Measurements from ENCODE around the gene MATK. TPM values are rescaled to one million over a fixed set of nuclear protein-coding genes. Genes with fewer than 3 reads are reported as not detected.

The MATK gene
- total and polyA plus RNA-seq, 2 donors, result 12.0 to 16.2 TPM

DNA sequence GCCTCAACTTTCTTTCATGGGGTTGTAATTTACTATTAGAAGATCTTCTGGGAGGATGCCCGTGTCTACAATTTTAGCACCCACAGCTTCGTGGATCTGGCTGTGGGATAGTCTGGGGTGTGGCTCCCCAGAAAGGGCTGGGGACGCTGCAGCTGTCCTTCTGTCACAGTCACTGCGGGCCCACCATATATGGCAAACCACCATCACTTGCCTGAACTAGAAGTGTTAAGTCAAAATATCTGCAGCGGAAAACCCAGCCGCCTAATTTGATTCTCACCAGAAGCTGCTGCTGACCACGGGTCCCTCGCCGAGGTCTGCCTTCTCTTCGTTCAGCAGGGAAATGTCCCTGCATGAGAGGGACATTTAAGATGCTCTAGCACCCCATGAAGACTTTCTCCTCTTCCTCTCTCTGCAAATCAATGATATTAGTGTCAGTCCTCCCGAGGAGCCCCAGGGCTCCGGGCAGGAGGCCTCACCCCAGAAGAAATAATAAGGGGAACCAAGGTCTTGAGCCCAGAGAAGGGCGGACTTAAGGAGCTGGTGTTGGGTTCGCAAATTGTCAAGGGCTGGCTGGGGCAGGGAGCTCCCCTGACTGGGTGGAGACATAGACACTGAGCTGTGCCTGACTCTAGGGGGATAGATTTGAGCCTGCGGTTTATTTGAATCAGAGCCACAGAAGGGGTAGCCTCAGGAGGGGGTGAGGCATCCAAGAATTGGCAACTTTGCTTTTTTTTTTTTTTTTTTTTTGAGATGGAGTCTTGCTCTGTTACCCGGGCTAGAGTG is 3.0 kb upstream of the MATK start:
- 70% methylated on average over 16 of the region's 16 CpGs for WGBS
- Histone ChIP-seq H3K36me3 (ENCODE audit: control insufficient read depth in 2 of 2, insufficient read depth in 2 of 2, low read length in 1 of 2) (no peaks in the 10 kb centered on the region), H3K4me1 (ENCODE audit: control insufficient read depth in 2 of 2, insufficient read depth in 2 of 2, low read length in 2 of 2) (peaks cover 0 to 3% of the 10 kb centered on the region in 2 donors), H3K27ac (ENCODE audit: low read depth in 1 of 2, low read length in 1 of 2) (no peak overlapping the region), H3K4me3 (ENCODE audit: low read length in 2 of 2) (no peak overlapping the region), H3K9me3 (ENCODE audit: control insufficient read depth in 2 of 2, insufficient read depth in 1 of 2, low read length in 1 of 2) (peaks cover 0 to 15% of the 10 kb centered on the region in 2 donors), H3K27me3 (ENCODE audit: control insufficient read depth in 2 of 2, insufficient read depth in 1 of 2, low read length in 1 of 2) (peaks cover 30 to 42% of the 10 kb centered on the region in 2 donors)
- DNase-seq (ENCODE audit: low read depth in 6 of 9, low spot score in 9 of 9), result no peak

DNA sequence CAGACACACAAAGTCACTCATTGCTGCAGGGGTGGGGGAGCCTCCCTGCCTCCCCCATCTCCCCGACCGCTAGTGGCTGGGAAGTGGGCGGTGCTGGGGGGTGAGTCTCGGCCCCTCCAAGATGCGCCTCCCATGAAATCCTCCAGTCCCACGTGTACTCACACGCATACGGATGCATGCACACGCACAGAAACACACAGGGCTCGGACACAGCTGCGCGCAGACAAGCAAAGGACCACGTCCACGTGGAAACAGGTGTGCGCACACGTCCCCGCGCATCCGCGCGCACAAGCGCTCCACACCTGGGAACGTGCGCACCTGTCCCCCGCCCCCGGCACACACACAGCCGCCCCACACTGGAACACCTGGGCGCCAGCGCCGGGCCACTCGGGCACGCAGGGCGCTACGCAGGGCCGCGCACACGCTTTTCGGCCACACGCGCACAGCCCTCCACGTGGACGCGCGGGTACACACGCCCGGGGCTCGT is 687 bp downstream of the MATK start:
- H3K9me3 ChIP-seq (ENCODE audit: control insufficient read depth in 2 of 2, insufficient read depth in 1 of 2, low read length in 1 of 2), result peaks cover 11 to 30% of the 10 kb centered on the region in 2 donors
- peaks cover 31 to 46% of the 10 kb centered on the region in 2 donors for H3K27me3 ChIP-seq (ENCODE audit: control insufficient read depth in 2 of 2, insufficient read depth in 1 of 2, low read length in 1 of 2)
- peak overlapping the region; percentile 18 to 53 for H3K4me3 ChIP-seq (ENCODE audit: low read length in 2 of 2)
- WGBS, result under 1% methylated on average over 47 of the region's 47 CpGs
- no peak overlapping the region for H3K27ac ChIP-seq (ENCODE audit: low read depth in 1 of 2, low read length in 1 of 2)
- peaks cover 0 to 3% of the 10 kb centered on the region in 2 donors for H3K4me1 ChIP-seq (ENCODE audit: control insufficient read depth in 2 of 2, insufficient read depth in 2 of 2, low read length in 2 of 2)
- peak in 1 of 9 donors; percentile 21 for DNase-seq (ENCODE audit: low read depth in 6 of 9, low spot score in 9 of 9)
- H3K36me3 ChIP-seq (ENCODE audit: control insufficient read depth in 2 of 2, insufficient read depth in 2 of 2, low read length in 1 of 2), result no peaks in the 10 kb centered on the region

DNA sequence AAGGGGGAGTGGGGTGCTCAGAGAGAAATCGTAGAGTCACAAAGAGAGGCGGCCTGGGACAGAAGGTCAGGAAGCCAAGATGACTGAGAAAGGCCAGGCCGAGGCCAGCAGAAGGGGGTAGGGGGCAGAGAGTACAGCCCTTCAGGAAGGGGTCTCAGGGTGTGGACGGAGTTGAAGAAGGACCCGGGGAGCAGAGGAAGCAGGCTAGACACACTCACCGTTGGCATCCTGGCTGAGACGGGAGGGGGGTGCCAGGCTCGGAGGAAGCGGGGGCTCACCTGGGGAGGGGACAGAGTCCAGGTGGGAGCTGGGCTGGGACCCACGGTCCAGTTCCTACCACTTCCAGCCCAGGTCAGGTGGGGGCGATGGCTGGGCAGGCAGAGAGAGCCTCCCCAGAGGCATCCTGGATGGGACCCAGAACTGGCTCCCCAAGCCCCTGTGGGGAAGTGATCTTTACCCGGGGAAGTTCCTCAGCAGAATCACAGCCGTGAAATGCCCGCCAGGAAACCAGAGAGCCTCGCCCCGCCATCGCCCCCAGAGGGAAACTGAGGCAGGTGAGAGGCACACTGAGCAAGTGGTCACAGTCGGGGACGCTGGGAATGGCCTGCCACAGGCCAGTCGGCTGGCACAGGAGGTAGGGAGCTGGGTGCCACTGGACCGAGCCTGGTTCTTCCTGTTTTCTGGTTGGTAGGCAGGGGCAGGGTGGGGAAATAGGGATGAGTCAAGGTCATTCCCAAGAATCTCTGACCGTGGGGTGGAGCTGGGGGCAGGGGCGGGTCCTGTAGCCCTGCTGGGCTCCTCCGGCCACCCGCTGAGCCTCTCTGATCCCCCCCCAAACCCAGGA is 1.4 kb downstream of the MATK start:
- WGBS, result 52% methylated on average over 25 of the region's 25 CpGs

DNA sequence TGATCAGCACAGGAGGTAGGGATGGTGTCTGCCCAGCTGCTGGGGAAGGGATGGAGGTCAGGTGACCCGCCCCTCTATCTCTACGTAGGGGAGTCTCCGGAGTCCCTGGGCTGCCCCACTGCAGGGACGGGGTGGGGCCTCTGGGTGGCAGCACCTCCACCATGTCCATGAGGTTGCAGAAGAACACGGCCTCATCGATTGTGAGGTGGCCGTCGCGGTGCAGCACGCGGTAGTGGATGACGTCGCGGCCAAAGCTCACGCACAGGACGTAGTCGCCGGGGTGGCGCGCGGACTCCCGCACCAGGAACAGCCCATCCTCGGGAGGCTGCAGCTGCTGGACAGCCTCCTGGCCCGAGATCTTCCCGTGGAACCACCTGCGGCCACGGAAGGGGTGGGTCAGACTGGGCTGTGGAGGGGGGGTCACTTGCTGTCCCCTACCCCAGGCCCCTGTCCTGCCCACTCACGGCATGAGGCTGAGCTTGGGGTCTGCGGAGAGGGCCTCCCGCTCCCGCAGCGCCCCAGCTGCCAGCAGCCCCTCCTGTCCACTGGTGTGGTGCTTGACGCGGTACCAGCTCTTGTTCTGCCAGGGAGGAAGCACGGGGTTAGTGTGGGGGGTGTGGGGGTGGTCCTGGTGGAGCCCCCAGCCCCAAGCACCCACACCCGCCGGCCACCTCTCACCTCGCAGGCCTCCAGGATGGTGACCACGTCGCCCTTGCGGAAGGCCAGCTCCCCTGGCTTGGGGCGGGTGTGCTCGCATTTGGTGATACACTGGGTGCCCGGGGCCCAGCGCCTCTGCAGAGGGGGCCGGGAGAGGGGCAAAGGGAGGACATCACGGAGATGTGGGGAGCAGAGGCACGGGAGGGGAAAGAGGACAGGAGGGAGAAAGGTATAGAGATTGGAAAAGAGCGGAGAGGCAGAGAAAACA is 2.3 kb downstream of the MATK start:
- Histone ChIP-seq H3K9me3 (ENCODE audit: control insufficient read depth in 2 of 2, insufficient read depth in 1 of 2, low read length in 1 of 2) (peaks cover 11 to 41% of the 10 kb centered on the region in 2 donors), H3K27ac (ENCODE audit: low read depth in 1 of 2, low read length in 1 of 2) (no peak overlapping the region), H3K36me3 (ENCODE audit: control insufficient read depth in 2 of 2, insufficient read depth in 2 of 2, low read length in 1 of 2) (no peaks in the 10 kb centered on the region), H3K4me3 (ENCODE audit: low read length in 2 of 2) (no peak overlapping the region), H3K4me1 (ENCODE audit: control insufficient read depth in 2 of 2, insufficient read depth in 2 of 2, low read length in 2 of 2) (peaks cover 0 to 3% of the 10 kb centered on the region in 2 donors), H3K27me3 (ENCODE audit: control insufficient read depth in 2 of 2, insufficient read depth in 1 of 2, low read length in 1 of 2) (peaks cover 31 to 39% of the 10 kb centered on the region in 2 donors)
- 96% methylated on average over 49 of the region's 49 CpGs for WGBS
- DNase-seq (ENCODE audit: low read depth in 6 of 9, low spot score in 9 of 9), result no peak

More for the DNA sequence above, 1.4 kb downstream of the MATK start:
- peaks cover 11 to 32% of the 10 kb centered on the region in 2 donors for H3K9me3 ChIP-seq (ENCODE audit: control insufficient read depth in 2 of 2, insufficient read depth in 1 of 2, low read length in 1 of 2)
- H3K4me3 ChIP-seq (ENCODE audit: low read length in 2 of 2), result peak overlapping the region; percentile 18 to 53
- H3K27me3 ChIP-seq (ENCODE audit: control insufficient read depth in 2 of 2, insufficient read depth in 1 of 2, low read length in 1 of 2), result peaks cover 31 to 43% of the 10 kb centered on the region in 2 donors
- H3K36me3 ChIP-seq (ENCODE audit: control insufficient read depth in 2 of 2, insufficient read depth in 2 of 2, low read length in 1 of 2), result no peaks in the 10 kb centered on the region
- no peak for DNase-seq (ENCODE audit: low read depth in 6 of 9, low spot score in 9 of 9)
- no peak overlapping the region for H3K27ac ChIP-seq (ENCODE audit: low read depth in 1 of 2, low read length in 1 of 2)
- H3K4me1 ChIP-seq (ENCODE audit: control insufficient read depth in 2 of 2, insufficient read depth in 2 of 2, low read length in 2 of 2), result peaks cover 0 to 3% of the 10 kb centered on the region in 2 donors

DNA sequence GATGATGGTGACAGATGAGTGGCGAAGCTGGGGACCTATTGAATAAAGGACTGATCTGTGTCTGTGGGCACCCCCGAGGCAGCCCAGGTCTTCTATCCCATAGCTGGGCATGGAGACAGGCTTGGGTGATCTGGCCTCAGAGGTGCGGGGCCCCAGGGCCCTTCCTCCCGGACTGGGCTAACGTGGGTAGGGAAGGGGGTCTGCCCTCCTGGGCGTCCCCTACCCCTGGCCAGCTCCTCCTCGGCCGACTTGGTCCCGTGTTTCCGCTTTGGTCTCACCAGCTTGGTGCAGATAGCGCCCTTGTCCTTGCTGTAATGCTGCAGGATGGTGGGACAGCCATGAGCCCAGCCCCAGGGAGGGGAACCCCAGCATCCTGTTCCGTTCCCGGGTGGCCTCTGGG is 3.3 kb downstream of the MATK start:
- Histone ChIP-seq H3K27me3 (ENCODE audit: control insufficient read depth in 2 of 2, insufficient read depth in 1 of 2, low read length in 1 of 2) (peaks cover 31 to 39% of the 10 kb centered on the region in 2 donors), H3K36me3 (ENCODE audit: control insufficient read depth in 2 of 2, insufficient read depth in 2 of 2, low read length in 1 of 2) (no peaks in the 10 kb centered on the region), H3K27ac (ENCODE audit: low read depth in 1 of 2, low read length in 1 of 2) (no peak overlapping the region), H3K4me3 (ENCODE audit: low read length in 2 of 2) (no peak overlapping the region), H3K9me3 (ENCODE audit: control insufficient read depth in 2 of 2, insufficient read depth in 1 of 2, low read length in 1 of 2) (peaks cover 11 to 51% of the 10 kb centered on the region in 2 donors), H3K4me1 (ENCODE audit: control insufficient read depth in 2 of 2, insufficient read depth in 2 of 2, low read length in 2 of 2) (peaks cover 0 to 3% of the 10 kb centered on the region in 2 donors)
- WGBS, result 92% methylated on average over 13 of the region's 13 CpGs
- no peak for DNase-seq (ENCODE audit: low read depth in 6 of 9, low spot score in 9 of 9)

DNA sequence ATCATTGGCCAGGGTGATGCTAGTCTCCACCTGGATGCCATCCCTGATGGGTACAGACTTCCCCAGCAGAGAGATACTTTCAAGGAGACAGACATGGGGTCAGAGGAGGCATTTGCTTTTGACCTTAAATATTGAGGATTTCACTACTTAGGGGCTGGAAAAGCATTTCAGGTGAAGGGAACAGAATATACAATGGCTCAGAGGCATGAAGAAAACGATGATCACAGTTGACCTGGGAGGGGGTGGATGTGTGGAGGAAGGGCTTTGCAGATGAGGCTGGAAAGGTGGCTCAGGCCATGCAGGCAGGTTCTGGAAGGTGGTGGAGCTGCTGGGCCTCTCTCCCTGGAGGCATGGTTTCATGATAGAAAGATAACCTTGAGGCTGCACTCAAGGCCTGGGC is 3.9 kb downstream of the MATK start:
- peaks cover 11 to 53% of the 10 kb centered on the region in 2 donors for H3K9me3 ChIP-seq (ENCODE audit: control insufficient read depth in 2 of 2, insufficient read depth in 1 of 2, low read length in 1 of 2)
- DNase-seq (ENCODE audit: low read depth in 6 of 9, low spot score in 9 of 9), result no peak
- peaks cover 28 to 36% of the 10 kb centered on the region in 2 donors for H3K27me3 ChIP-seq (ENCODE audit: control insufficient read depth in 2 of 2, insufficient read depth in 1 of 2, low read length in 1 of 2)
- H3K36me3 ChIP-seq (ENCODE audit: control insufficient read depth in 2 of 2, insufficient read depth in 2 of 2, low read length in 1 of 2), result no peaks in the 10 kb centered on the region
- H3K4me3 ChIP-seq (ENCODE audit: low read length in 2 of 2), result no peak overlapping the region
- H3K27ac ChIP-seq (ENCODE audit: low read depth in 1 of 2, low read length in 1 of 2), result no peak overlapping the region
- 94% methylated on average over 1 of the region's 1 CpG for WGBS
- peaks cover 0 to 3% of the 10 kb centered on the region in 2 donors for H3K4me1 ChIP-seq (ENCODE audit: control insufficient read depth in 2 of 2, insufficient read depth in 2 of 2, low read length in 2 of 2)

DNA sequence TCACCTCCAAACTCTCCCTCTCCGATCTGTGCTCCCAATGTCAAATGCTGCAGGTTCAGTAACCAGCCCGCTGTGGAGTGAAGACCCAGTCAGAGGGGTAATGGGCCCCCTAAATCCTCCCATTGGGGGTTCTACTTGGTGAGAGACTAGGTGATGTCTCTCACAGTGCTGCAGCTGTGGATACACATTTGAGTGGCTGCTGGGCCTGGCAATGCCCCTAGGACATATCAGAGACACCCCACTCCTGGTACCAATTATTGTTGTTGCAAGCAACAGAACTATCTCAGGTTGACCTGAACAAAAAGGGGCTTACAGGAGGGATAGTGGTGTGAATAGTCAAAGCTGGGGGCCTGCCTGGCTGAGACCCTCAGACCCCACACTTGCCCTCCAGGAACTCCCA is 4.6 kb downstream of the MATK start:
- Histone ChIP-seq H3K4me3 (ENCODE audit: low read length in 2 of 2) (no peak overlapping the region), H3K36me3 (ENCODE audit: control insufficient read depth in 2 of 2, insufficient read depth in 2 of 2, low read length in 1 of 2) (no peaks in the 10 kb centered on the region), H3K27ac (ENCODE audit: low read depth in 1 of 2, low read length in 1 of 2) (no peak overlapping the region), H3K9me3 (ENCODE audit: control insufficient read depth in 2 of 2, insufficient read depth in 1 of 2, low read length in 1 of 2) (peaks cover 11 to 53% of the 10 kb centered on the region in 2 donors), H3K4me1 (ENCODE audit: control insufficient read depth in 2 of 2, insufficient read depth in 2 of 2, low read length in 2 of 2) (peaks cover 0 to 3% of the 10 kb centered on the region in 2 donors), H3K27me3 (ENCODE audit: control insufficient read depth in 2 of 2, insufficient read depth in 1 of 2, low read length in 1 of 2) (peaks cover 23 to 28% of the 10 kb centered on the region in 2 donors)
- DNase-seq (ENCODE audit: low read depth in 6 of 9, low spot score in 9 of 9), result no peak
- 98% methylated on average over 2 of the region's 2 CpGs for WGBS

DNA sequence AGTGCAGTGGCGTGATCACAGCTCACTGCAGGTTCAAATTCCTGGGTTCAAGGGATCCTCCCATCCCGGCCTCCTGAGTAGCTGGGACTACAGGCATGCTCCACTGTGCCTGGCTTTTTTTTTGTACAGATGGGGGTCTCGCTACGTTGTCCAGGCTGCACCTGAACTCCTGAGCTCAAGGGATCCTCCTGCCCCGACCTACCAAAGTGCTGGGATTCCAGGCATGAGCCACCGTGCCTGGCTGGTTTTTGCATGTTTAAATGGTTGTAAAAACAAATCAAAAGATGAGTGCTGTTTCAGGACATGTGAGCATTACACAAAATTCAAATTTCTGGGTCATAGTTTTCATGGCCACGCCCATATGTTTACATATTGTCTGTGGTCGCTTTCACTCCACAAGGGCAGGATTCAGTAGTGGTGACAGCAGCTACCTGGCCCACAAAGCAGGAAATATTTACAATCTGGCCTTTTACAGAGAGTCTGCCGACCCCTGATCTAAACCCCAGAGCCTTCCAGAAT is 5.3 kb downstream of the MATK start:
- Histone ChIP-seq H3K27me3 (ENCODE audit: control insufficient read depth in 2 of 2, insufficient read depth in 1 of 2, low read length in 1 of 2) (peaks cover 15 to 23% of the 10 kb centered on the region in 2 donors), H3K4me3 (ENCODE audit: low read length in 2 of 2) (no peak overlapping the region), H3K9me3 (ENCODE audit: control insufficient read depth in 2 of 2, insufficient read depth in 1 of 2, low read length in 1 of 2) (peaks cover 11 to 53% of the 10 kb centered on the region in 2 donors), H3K27ac (ENCODE audit: low read depth in 1 of 2, low read length in 1 of 2) (no peak overlapping the region), H3K4me1 (ENCODE audit: control insufficient read depth in 2 of 2, insufficient read depth in 2 of 2, low read length in 2 of 2) (peaks cover 0 to 3% of the 10 kb centered on the region in 2 donors), H3K36me3 (ENCODE audit: control insufficient read depth in 2 of 2, insufficient read depth in 2 of 2, low read length in 1 of 2) (no peaks in the 10 kb centered on the region)
- no peak for DNase-seq (ENCODE audit: low read depth in 6 of 9, low spot score in 9 of 9)
- WGBS, result 93% methylated on average over 9 of the region's 9 CpGs
